H1 (cell line): Measurements from ENCODE around the gene SCAMP3. TPM values are rescaled to one million over a fixed set of nuclear protein-coding genes. Genes with fewer than 3 reads are reported as not detected.

Experiments used
- CTCF ChIA-PET: fragments of 300-600 bp; sonication (Branson Sonifier 250); formaldehyde crosslinking; loops from one replicate; lab custom pipeline; 2021; ENCODE audit not compliant: partially characterized antibody; lab: Charles Lee
- POLR2A ChIA-PET: fragments of 300-600 bp; sonication (Branson Sonifier 250); formaldehyde crosslinking; loops from one replicate; lab custom pipeline; 2021; ENCODE audit warnings: inconsistent platforms; ENCODE audit not compliant: partially characterized antibody; lab: Charles Lee
- DNase-seq, 2 experiments: peaks; one replicate each; pipeline versions ENCODE4 v3.0.0 to v3.0.0-alpha.2; 2010 to 2022; ENCODE audit warnings: low spot score in 2 of 2, low read depth in 1 of 2, mixed read lengths in 1 of 2
- FAIRE-seq: peaks from 2 replicates; lab custom pipeline; 2011; peaks lifted over from hg19 to GRCh38; lab: Jason Lieb, UNC
- H2AFZ ChIP-seq: 2 replicates; pipeline ENCODE4 v1.8.1; 2012; ENCODE audit warnings: low read length, inconsistent platforms
- H2AK5ac ChIP-seq: 2 replicates; pipeline ENCODE4 v1.6.1; 2013; ENCODE audit warnings: low read depth, low read length
- H2BK120ac ChIP-seq: replicated peaks from 2 replicates; pipeline ENCODE3; 2013; ENCODE audit warnings: low read depth, low read length, inconsistent platforms
- H2BK12ac ChIP-seq: 2 replicates; pipeline ENCODE4 v1.6.1; 2013; ENCODE audit warnings: low read depth, low read length
- H2BK15ac ChIP-seq: 2 replicates; pipeline ENCODE4 v1.6.1; 2013; ENCODE audit warnings: low read length
- H2BK20ac ChIP-seq: 2 replicates; pipeline ENCODE4 v1.6.1; 2013; ENCODE audit warnings: low read length
- H2BK5ac ChIP-seq: 2 replicates; pipeline ENCODE4 v1.6.1; 2013; ENCODE audit warnings: low read depth, low read length
- H3K14ac ChIP-seq: 2 replicates; pipeline ENCODE4 v1.6.1; 2013; ENCODE audit warnings: inconsistent platforms; ENCODE audit not compliant: insufficient read length
- H3K18ac ChIP-seq: 2 replicates; pipeline ENCODE4 v1.6.1; 2013; ENCODE audit warnings: low read length; ENCODE audit errors: extremely low read depth
- H3K23ac ChIP-seq: 2 replicates; pipeline ENCODE4 v1.6.1; 2013; ENCODE audit warnings: inconsistent platforms; ENCODE audit not compliant: insufficient read length
- H3K23me2 ChIP-seq: 2 replicates; pipeline ENCODE4 v1.6.1; 2013; ENCODE audit warnings: low read depth, low read length
- H3K27ac ChIP-seq: 2 replicates; pipeline ENCODE4 v1.6.1; 2011; ENCODE audit warnings: low read depth, low read length, inconsistent platforms
- H3K27me3 ChIP-seq, 4 experiments: replicated peaks in 1 of 4; 1 replicate in 1 of 4; 2 replicates in 3 of 4; pipeline versions ENCODE4 v1.6.1 to v1.8.1; 2011 to 2013; ENCODE audit warnings: low read length in 3 of 4, mild to moderate bottlenecking in 3 of 4, inconsistent platforms in 2 of 4, mixed read lengths in 2 of 4, moderate library complexity in 1 of 4; ENCODE audit not compliant: control insufficient read depth in 3 of 4, insufficient read depth in 3 of 4; ENCODE audit errors: extremely low read depth in 1 of 4
- H3K36me3 ChIP-seq, 4 experiments: 2 replicates each; pipeline versions ENCODE4 v1.6.1 to v1.8.1; 2011 to 2013; ENCODE audit warnings: mild to moderate bottlenecking in 4 of 4, low read length in 3 of 4, moderate library complexity in 2 of 4, control low read depth in 1 of 4, inconsistent platforms in 1 of 4; ENCODE audit not compliant: insufficient read depth in 4 of 4, control insufficient read depth in 2 of 4
- H3K4ac ChIP-seq: replicated peaks from 2 replicates; pipeline ENCODE3; 2013; ENCODE audit warnings: low read length, low read depth, mixed read lengths, inconsistent platforms; ENCODE audit not compliant: insufficient read length
- H3K4me1 ChIP-seq, 4 experiments: replicated peaks in 1 of 4; 1 replicate in 1 of 4; 2 replicates in 3 of 4; pipeline versions ENCODE4 v1.6.1 to v1.8.1; 2011 to 2013; ENCODE audit warnings: low read length in 3 of 4, inconsistent platforms in 2 of 4, mixed read lengths in 1 of 4; ENCODE audit not compliant: insufficient read depth in 4 of 4, control insufficient read depth in 3 of 4
- H3K4me2 ChIP-seq, 2 experiments: 2 replicates each; pipeline versions ENCODE4 v1.6.1 to v1.8.1; 2011 to 2013; ENCODE audit warnings: low read depth in 2 of 2, low read length in 2 of 2, control low read depth in 1 of 2, inconsistent platforms in 1 of 2, mild to moderate bottlenecking in 1 of 2; ENCODE audit not compliant: insufficient read depth in 1 of 2
- H3K4me3 ChIP-seq, 4 experiments: fragments of 200-600, 300-600 bp in 1 of 4; sonication (generic), shearing (Covaris generic), sonication (Bioruptor Twin) in 1 of 4; 2 replicates each; pipeline versions ENCODE4 v1.5.1 to v1.8.1; 2011 to 2016; ENCODE audit warnings: low read length in 4 of 4, low read depth in 3 of 4, control low read depth in 2 of 4, inconsistent platforms in 2 of 4, mild to moderate bottlenecking in 2 of 4, mixed read lengths in 1 of 4, moderate library complexity in 1 of 4; ENCODE audit not compliant: insufficient read depth in 2 of 4; ENCODE audit errors: extremely low read depth in 1 of 4
- H3K56ac ChIP-seq: replicated peaks from 2 replicates; pipeline ENCODE3; 2013; ENCODE audit warnings: low read depth, mild to moderate bottlenecking, mixed read lengths, low read length, inconsistent platforms; ENCODE audit not compliant: insufficient read length
- H3K79me1 ChIP-seq: 2 replicates; pipeline ENCODE4 v1.6.1; 2013; ENCODE audit warnings: low read depth, low read length, control low read depth
- H3K79me2 ChIP-seq, 2 experiments: 2 replicates each; pipeline versions ENCODE4 v1.6.1 to v1.8.1; 2012 to 2013; ENCODE audit warnings: low read length in 2 of 2, mild to moderate bottlenecking in 2 of 2, inconsistent platforms in 1 of 2; ENCODE audit not compliant: insufficient read depth in 2 of 2, control insufficient read depth in 1 of 2
- H3K9ac ChIP-seq, 4 experiments: replicated peaks in 1 of 4; 1 replicate in 1 of 4; 2 replicates in 3 of 4; pipeline versions ENCODE4 v1.6.1 to v1.8.1; 2011 to 2013; ENCODE audit warnings: low read depth in 3 of 4, low read length in 3 of 4, control low read depth in 2 of 4, mild to moderate bottlenecking in 2 of 4, moderate library complexity in 2 of 4, inconsistent platforms in 1 of 4; ENCODE audit errors: extremely low read depth in 1 of 4
- H3K9me3 ChIP-seq, 2 experiments: 2 replicates each; pipeline versions ENCODE4 v1.6.1 to v1.8.1; 2012 to 2013; ENCODE audit warnings: mild to moderate bottlenecking in 2 of 2, moderate library complexity in 2 of 2, control low read depth in 1 of 2, inconsistent platforms in 1 of 2, low read depth in 1 of 2, low read length in 1 of 2, mixed read lengths in 1 of 2; ENCODE audit not compliant: insufficient read depth in 2 of 2
- H4K20me1 ChIP-seq, 2 experiments: replicated peaks in 1 of 2; 2 replicates each; pipeline versions ENCODE3 to v1.8.1; 2011 to 2013; ENCODE audit warnings: inconsistent platforms in 2 of 2, low read length in 2 of 2, mild to moderate bottlenecking in 1 of 2; ENCODE audit not compliant: insufficient read depth in 2 of 2, control insufficient read depth in 1 of 2
- H4K5ac ChIP-seq: 2 replicates; pipeline ENCODE4 v1.6.1; 2013; ENCODE audit warnings: low read length, low read depth, mixed read lengths, inconsistent platforms; ENCODE audit not compliant: insufficient read length
- H4K8ac ChIP-seq: 2 replicates; pipeline ENCODE4 v1.8.0; 2013; ENCODE audit warnings: mild to moderate bottlenecking, moderate library complexity, low read length, inconsistent platforms; ENCODE audit not compliant: insufficient read depth; ENCODE audit errors: extremely low read depth
- H4K91ac ChIP-seq: replicated peaks from 2 replicates; pipeline ENCODE3; 2013; ENCODE audit warnings: low read length, mixed read lengths, inconsistent platforms; ENCODE audit not compliant: insufficient read length
- ASH2L ChIP-seq: fragments of 200-600, 300-600 bp; sonication (generic); IDR thresholded peaks from one replicate; pipeline ENCODE4 v1.7.1; 2017; ENCODE audit warnings: low read length
- CEBPB ChIP-seq: IDR thresholded peaks from 2 replicates; pipeline ENCODE4 v1.6.1; 2012; ENCODE audit warnings: low read depth, low read length
- FOSL1 ChIP-seq: IDR thresholded peaks from 2 replicates; pipeline ENCODE4 v1.6.1; 2011; ENCODE audit warnings: mild to moderate bottlenecking, low read depth, low read length, moderate library complexity; ENCODE audit not compliant: insufficient read depth
- KDM1A ChIP-seq: fragments of 200-600, 300-600 bp; sonication (generic); IDR thresholded peaks from 2 replicates; pipeline ENCODE4 v1.7.1; 2016; ENCODE audit warnings: mild to moderate bottlenecking, low read length, borderline replicate concordance
- MAFK ChIP-seq: IDR thresholded peaks from 2 replicates; pipeline ENCODE4 v1.6.1; 2012; ENCODE audit warnings: low read depth, mild to moderate bottlenecking, improper control_type of control experiment, low read length
- POLR2A ChIP-seq, 2 experiments: IDR thresholded peaks; 1 replicate in 1 of 2; 2 replicates in 1 of 2; pipeline ENCODE4 v1.6.1; 2011; ENCODE audit warnings: low read depth in 2 of 2, low read length in 2 of 2, mild to moderate bottlenecking in 2 of 2; ENCODE audit errors: control extremely low read depth in 1 of 2
- SP1 ChIP-seq: IDR thresholded peaks from 2 replicates; pipeline ENCODE4 v1.6.1; 2011; ENCODE audit warnings: low read depth, low read length
- TAF7 ChIP-seq: optimal IDR thresholded peaks from 2 replicates; pipeline ENCODE3; 2011; ENCODE audit warnings: low read depth, mild to moderate bottlenecking, inconsistent platforms, low read length, moderate library complexity, borderline replicate concordance
- TBP ChIP-seq: IDR thresholded peaks from 2 replicates; pipeline ENCODE4 v1.6.1; 2011; ENCODE audit warnings: low read depth, low read length, improper control_type of control experiment
- TCF12 ChIP-seq: IDR thresholded peaks from 2 replicates; pipeline ENCODE4 v1.6.1; 2011; ENCODE audit warnings: low read depth, mild to moderate bottlenecking, low read length
- WGBS, 2 experiments: shearing (Covaris generic) in 1 of 2; methylation state at CpG; one replicate each; pipeline versions ENCODE4 v1.1.6 to v1.1.7; 2013 to 2015; ENCODE audit warnings: low lambda C conversion rate in 2 of 2, mixed read lengths in 2 of 2, inconsistent platforms in 1 of 2, low coverage in 1 of 2, missing lambda C conversion rate in 1 of 2; ENCODE audit not compliant: insufficient replicate concordance in 2 of 2, insufficient coverage in 1 of 2, insufficient read length in 1 of 2; ENCODE audit errors: extremely low coverage in 1 of 2, missing lambda C conversion rate in 1 of 2; 5-methylcytosine and 5-hydroxymethylcytosine counted together
- polyA plus RNA-seq, 7 experiments: library from polyadenylated mRNA; depleted of rRNA in 3 of 7; stranded (reverse) in 5 of 7; unstranded in 2 of 7; fragments of >200 nt in 5 of 7; fragments of 200-250 nt in 2 of 7; gene quantifications; 1 replicate in 5 of 7; 2 replicates in 1 of 7; 4 replicates in 1 of 7; pipeline versions ENCODE4 v1.2.1 to v1.2.3, GENCODE V29; 2011 to 2013; ENCODE audit warnings: missing spikeins in 2 of 7, mixed read lengths in 2 of 7
- total RNA-seq: library from RNA; stranded (reverse); fragmentation: NEBNext Ultra II Directional; extraction: Animal tissue kit (Norgen Biotek cat#: 25700); gene quantifications from 2 replicates; pipeline ENCODE4 v1.2.1, GENCODE V29; 2021
- TF ChIP-seq, protein P1 (sequence below): IDR thresholded peaks from 2 replicates; pipeline ENCODE4 v1.6.1; 2011; ENCODE audit warnings: low read depth, mild to moderate bottlenecking, low read length; ENCODE audit not compliant: insufficient read depth

SCAMP3 gene
- total and polyA plus RNA-seq, 2 of the 8 experiments (the other 6 are each of a cell fraction or from before 2014, with no cell fraction given), result 48.9 to 143 TPM

GRCh38 chr1:155293086-155293749, 31.1 kb upstream of the SCAMP3 start:
- DNase-seq, result no peak
- no peak overlapping the region for H3K18ac ChIP-seq
- FAIRE-seq, result no peak

More at GRCh38 chr1:155293086-155293749, 31.1 kb upstream of the SCAMP3 start:
- H2BK15ac ChIP-seq, result 0 out of 2 replicates have a peak overlapping the region, but pooled peaks have one; percentile 3
- H4K20me1 ChIP-seq, result no peaks in the 10 kb centered on the region
- H4K8ac ChIP-seq, result no peak overlapping the region
- H3K4me2 ChIP-seq, result no peak overlapping the region
- no peak overlapping the region for H3K14ac ChIP-seq
- no peak overlapping the region for H2AFZ ChIP-seq
- H3K4me1 ChIP-seq, result peaks cover 3 to 23% (median 10%) of the 10 kb centered on the region in 4 experiments; a peak in 6 of 7 replicates
- POLR2A ChIA-PET, result interaction anchor here (1.5 to 3.0 kb wide), 6 partner anchors 11 to 43 kb away, joined by 4 to 10 read pairs (median 8); partner anchors contain the start of gene CLK2
- H3K4me3 ChIP-seq, result no peak overlapping the region
- no peak overlapping the region for H4K5ac ChIP-seq
- no peaks in the 10 kb centered on the region for H3K9me3 ChIP-seq
- H3K79me2 ChIP-seq, result no peaks in the 10 kb centered on the region
- no peak overlapping the region for H3K27ac ChIP-seq
- H3K79me1 ChIP-seq, result no peaks in the 10 kb centered on the region
- H2BK12ac ChIP-seq, result no peak overlapping the region
- H2AK5ac ChIP-seq, result no peak overlapping the region
- no peak overlapping the region for H3K23ac ChIP-seq
- H2BK120ac ChIP-seq, result no peak overlapping the region
- whole genome bisulfite sequencing, 2 experiments, result 94% methylated on average over 17 of the region's 17 CpGs; no CpG with 5 or more reads in 1 of the 2 experiments
- no peak overlapping the region for H4K91ac ChIP-seq
- no peak overlapping the region for H2BK20ac ChIP-seq
- CTCF ChIA-PET, result interaction anchor here (0.6 to 6.3 kb wide), 9 partner anchors 14 to 53 kb away, joined by 3 to 37 read pairs (median 5); partner anchors contain the start of gene FDPS
- no peak overlapping the region for H3K9ac ChIP-seq
- no peaks in the 10 kb centered on the region for H3K36me3 ChIP-seq
- H2BK5ac ChIP-seq, result no peak overlapping the region
- H3K27me3 ChIP-seq, result peaks cover 0 to 23% (median 14%) of the 10 kb centered on the region in 4 experiments; a peak in 5 of 7 replicates
- no peak overlapping the region for H3K56ac ChIP-seq
- H3K4ac ChIP-seq, result no peak overlapping the region
- TF ChIP-seq TCF12, result no peak
- no peak for TF ChIP-seq KDM1A
- no peak for TF ChIP-seq TBP
- TF ChIP-seq CEBPB, result no peak
- no peak for TF ChIP-seq ASH2L
- no peak for TF ChIP-seq FOSL1
- TF ChIP-seq MAFK, result no peak
- no peak for TF ChIP-seq POLR2A (IDR thresholded peaks at IDR 0.05; ENCODE audit: control extremely low read depth in 1 of 2, low read depth in 2 of 2, low read length in 2 of 2)
- no peak for TF ChIP-seq SP1
- TF ChIP-seq TAF7, result no peak
- TF ChIP-seq, protein P1, sequence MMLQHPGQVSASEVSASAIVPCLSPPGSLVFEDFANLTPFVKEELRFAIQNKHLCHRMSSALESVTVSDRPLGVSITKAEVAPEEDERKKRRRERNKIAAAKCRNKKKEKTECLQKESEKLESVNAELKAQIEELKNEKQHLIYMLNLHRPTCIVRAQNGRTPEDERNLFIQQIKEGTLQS, result no peak
- peaks cover 5% of the 10 kb centered on the region; the same call in 1 of the 2 replicates for H3K23me2 ChIP-seq
